IMR-90 (cell line): ENCODE data around the gene ORMDL3. TPM values are rescaled to one million over a fixed set of nuclear protein-coding genes. Genes with fewer than 3 reads are reported as not detected.

ENCODE experiments used
- ATAC-seq: fragments of 200-7000 bp; cut with Tn5 transposase; 2 replicates; pipeline ENCODE4 v1.9.1; 2020; ENCODE audit warnings: low read depth, mild to moderate bottlenecking, moderate library complexity
- BruUV-seq: library from RNA; stranded (reverse); fragments of 400-500 nt; replicated peaks from 2 replicates; lab custom pipeline; 2021; lab: Mats Ljungman, UMichigan
- CTCF ChIA-PET: fragments of 300-600 bp; formaldehyde crosslinking; extraction: SDS; loops from one replicate; lab custom pipeline; 2021; ENCODE audit warnings: antibody characterized with exemption; lab: Yijun Ruan, JAX
- POLR2A ChIA-PET: fragments of 300-600 bp; sonication (Branson Sonifier 250); formaldehyde crosslinking; loops from one replicate; lab custom pipeline; 2022; ENCODE audit warnings: antibody characterized with exemption; ENCODE audit not compliant: unreplicated experiment; lab: Charles Lee
- DNase-seq: peaks from one replicate; pipeline ENCODE4 v3.0.0; 2013
- H2AFZ ChIP-seq: replicated peaks from 2 replicates; pipeline ENCODE3; 2013; ENCODE audit warnings: low read length, mild to moderate bottlenecking; ENCODE audit not compliant: poor library complexity
- H2AK5ac ChIP-seq: 2 replicates; pipeline ENCODE4 v1.6.1; 2013; ENCODE audit warnings: low read depth, low read length, inconsistent platforms
- H2AK9ac ChIP-seq: replicated peaks from 2 replicates; pipeline ENCODE3; 2013; ENCODE audit warnings: mild to moderate bottlenecking, low read depth, low read length, moderate library complexity; ENCODE audit not compliant: poor library complexity
- H2BK120ac ChIP-seq: 2 replicates; pipeline ENCODE4 v1.6.1; 2013; ENCODE audit warnings: low read depth, low read length, inconsistent platforms
- H2BK15ac ChIP-seq: 3 replicates; pipeline ENCODE4 v1.6.1; 2013; ENCODE audit warnings: low read depth, low read length, inconsistent platforms
- H2BK20ac ChIP-seq: 2 replicates; pipeline ENCODE4 v1.6.1; 2013; ENCODE audit warnings: low read depth, mild to moderate bottlenecking, inconsistent platforms, low read length, moderate library complexity
- H2BK5ac ChIP-seq: 2 replicates; pipeline ENCODE4 v1.6.1; 2013; ENCODE audit warnings: mild to moderate bottlenecking, low read depth, low read length, inconsistent platforms; ENCODE audit not compliant: poor library complexity, severe bottlenecking
- H3K14ac ChIP-seq: replicated peaks from 2 replicates; pipeline ENCODE4 v1.6.1; 2013; ENCODE audit warnings: low read depth, low read length, inconsistent platforms
- H3K18ac ChIP-seq: 2 replicates; pipeline ENCODE4 v1.6.1; 2013; ENCODE audit warnings: low read depth, low read length, control low read depth
- H3K23ac ChIP-seq: 2 replicates; pipeline ENCODE4 v1.6.1; 2013; ENCODE audit warnings: low read depth, low read length, inconsistent platforms
- H3K27ac ChIP-seq: 2 replicates; pipeline ENCODE4 v1.5.1; 2013; ENCODE audit warnings: mild to moderate bottlenecking, control low read depth, low read length; ENCODE audit not compliant: insufficient read depth
- H3K27me3 ChIP-seq: 2 replicates; pipeline ENCODE4 v1.6.1; 2013; ENCODE audit warnings: low read length; ENCODE audit not compliant: control insufficient read depth, insufficient read depth
- H3K36me3 ChIP-seq: 2 replicates; pipeline ENCODE4 v1.6.1; 2013; ENCODE audit warnings: low read length, mixed read lengths; ENCODE audit not compliant: control insufficient read depth, insufficient read depth
- H3K4ac ChIP-seq: 2 replicates; pipeline ENCODE4 v1.6.1; 2013; ENCODE audit warnings: low read depth, low read length, inconsistent platforms
- H3K4me1 ChIP-seq: 2 replicates; pipeline ENCODE4 v1.6.1; 2013; ENCODE audit warnings: low read length, mixed read lengths; ENCODE audit not compliant: control insufficient read depth, insufficient read depth
- H3K4me2 ChIP-seq: 2 replicates; pipeline ENCODE4 v1.6.1; 2013; ENCODE audit warnings: low read depth, mild to moderate bottlenecking, control low read depth, low read length, moderate library complexity
- H3K4me3 ChIP-seq: 2 replicates; pipeline ENCODE4 v1.5.1; 2013; ENCODE audit warnings: low read depth, mild to moderate bottlenecking, control low read depth, low read length, moderate library complexity; ENCODE audit not compliant: insufficient read depth
- H3K56ac ChIP-seq: 2 replicates; pipeline ENCODE4 v1.6.1; 2013; ENCODE audit warnings: low read length, inconsistent platforms; ENCODE audit not compliant: insufficient read depth; ENCODE audit errors: extremely low read depth
- H3K79me1 ChIP-seq, 2 experiments: 2 replicates each; pipeline ENCODE4 v1.6.1; 2013; ENCODE audit warnings: low read length in 2 of 2, inconsistent platforms in 1 of 2, low read depth in 1 of 2
- H3K9ac ChIP-seq: 2 replicates; pipeline ENCODE4 v1.6.1; 2013; ENCODE audit warnings: low read depth, low read length, control low read depth
- H3K9me1 ChIP-seq: 2 replicates; pipeline ENCODE4 v1.6.1; 2013; ENCODE audit warnings: low read length, inconsistent platforms; ENCODE audit not compliant: insufficient read depth
- H3K9me3 ChIP-seq: 2 replicates; pipeline ENCODE4 v1.6.1; 2013; ENCODE audit warnings: low read length; ENCODE audit not compliant: control insufficient read depth, insufficient read depth
- H4K20me1 ChIP-seq: 2 replicates; pipeline ENCODE4 v1.6.1; 2013; ENCODE audit warnings: low read length, inconsistent platforms; ENCODE audit not compliant: insufficient read depth
- H4K5ac ChIP-seq: 2 replicates; pipeline ENCODE4 v1.6.1; 2013; ENCODE audit warnings: mild to moderate bottlenecking, low read depth, low read length, control low read depth
- H4K8ac ChIP-seq, 2 experiments: 2 replicates each; pipeline ENCODE4 v1.6.1; 2013; ENCODE audit warnings: low read depth in 2 of 2, low read length in 2 of 2, control low read depth in 1 of 2, inconsistent platforms in 1 of 2
- H4K91ac ChIP-seq: 2 replicates; pipeline ENCODE4 v1.6.1; 2013; ENCODE audit warnings: low read depth, low read length, inconsistent platforms; ENCODE audit not compliant: insufficient read depth
- CHD1 ChIP-seq: IDR thresholded peaks from 2 replicates; pipeline ENCODE4 v1.6.1; 2012; ENCODE audit warnings: low read depth, low read length, improper control_type of control experiment
- POLR2A ChIP-seq: IDR thresholded peaks from 2 replicates; pipeline ENCODE4 v1.6.1; 2012; ENCODE audit warnings: mild to moderate bottlenecking, low read depth, low read length
- WGBS, 2 experiments: methylation state at CpG; one replicate each; pipeline versions ENCODE4 v1.1.5 to v1.1.7; 2013; ENCODE audit warnings: missing lambda C conversion rate in 2 of 2; ENCODE audit not compliant: insufficient read length in 1 of 2; ENCODE audit errors: extremely low coverage in 2 of 2; 5-methylcytosine and 5-hydroxymethylcytosine counted together
- dilution Hi-C: fragments of 300-500 bp; cut with HindIII; formaldehyde crosslinking; loops from one replicate; pipeline ENCODE4 v1.14.3; 2018; ENCODE audit warnings: low sequenced_read_pairs; ENCODE audit not compliant: unreplicated experiment
- in situ Hi-C: fragments of 300-500 bp; cut with MboI; formaldehyde crosslinking; loops from 3 replicates; pipeline ENCODE4 v1.14.3; 2019; ENCODE audit warnings: low sequenced_read_pairs, inconsistent platforms, mixed read lengths
- intact Hi-C: fragments of 100-400 bp; cut with micrococcal nuclease; formaldehyde crosslinking; loops from 2 replicates; pipeline ENCODE4 v1.10.0; 2022
- polyA plus RNA-seq, 3 experiments: library from polyadenylated mRNA; depleted of rRNA; stranded (reverse); fragments of >200 nt; gene quantifications; 2 replicates each; pipeline ENCODE4 v1.2.3, GENCODE V29; 2012; ENCODE audit warnings: low replicate concordance in 1 of 3
- total RNA-seq: library from RNA; depleted of rRNA; stranded (reverse); fragments of >200 nt; gene quantifications from 2 replicates; pipeline ENCODE4 v1.2.3, GENCODE V29; 2012

ORMDL3 gene
- total and polyA plus RNA-seq, 2 of the 4 experiments (the other 2 are of a cell fraction) = 45.7 to 78.6 TPM

- Histone ChIP-seq H3K27ac (no peak overlapping the region), H3K9me1 (no peaks in the 10 kb centered on the region), H4K91ac (no peak overlapping the region), H3K36me3 (no peaks in the 10 kb centered on the region), H3K56ac (no peak overlapping the region), H2AK9ac (no peak overlapping the region), H3K79me1 (no peaks in the 10 kb centered on the region), H2BK120ac (no peak overlapping the region), H3K27me3 (peaks cover 30% of the 10 kb centered on the region), H2AFZ (no peak overlapping the region), H3K9me3 (no peaks in the 10 kb centered on the region), H4K20me1 (no peaks in the 10 kb centered on the region), H2AK5ac (no peak overlapping the region), H2BK5ac (no peak overlapping the region), H3K4me3 (no peak overlapping the region), H3K4ac (no peak overlapping the region), H2BK20ac (no peak overlapping the region), H3K4me1 (no peaks in the 10 kb centered on the region), H4K8ac (no peak overlapping the region), H3K9ac (no peak overlapping the region), H4K5ac (no peak overlapping the region), H3K23ac (no peak overlapping the region), H2BK15ac (no peak overlapping the region), H3K18ac (no peak overlapping the region), H3K4me2 (no peak overlapping the region), H3K14ac (no peak overlapping the region)
- no peak for ATAC-seq
- ChIA-PET POLR2A (no interaction called here), CTCF (no interaction called here)
- intact Hi-C loops = no loop called here
- TF ChIP-seq CHD1 = no peak
- no peak for TF ChIP-seq POLR2A
- WGBS, 2 experiments = no CpG with 5 or more reads among the region's 2 CpGs
- in situ Hi-C loops = loop anchor here (10.0 kb wide), 1 partner anchor 199 kb away; no protein-coding TSS in a partner anchor
- no TSS peak for BruUV-seq
- dilution Hi-C loops = no loop called here
- DNase-seq = no peak
Measured at GRCh38 chr17:39973496-39973895, 46.1 kb upstream of the ORMDL3 start.
